GM21381 (cell line): ENCODE results near the gene RBFA.
"Not testable (repeated sequence)": the region's sequence is repeated elsewhere in the genome, so short reads cannot be mapped to it uniquely, and the experiment has no call there.

Source experiments
- ATAC-seq: cut with Tn5 transposase; IDR thresholded peaks from one replicate; pipeline ENCODE4 v1.9.1; 2021; ENCODE audit warnings: mild to moderate bottlenecking, moderate library complexity; ENCODE audit not compliant: unreplicated experiment

RBFA gene, protein sequence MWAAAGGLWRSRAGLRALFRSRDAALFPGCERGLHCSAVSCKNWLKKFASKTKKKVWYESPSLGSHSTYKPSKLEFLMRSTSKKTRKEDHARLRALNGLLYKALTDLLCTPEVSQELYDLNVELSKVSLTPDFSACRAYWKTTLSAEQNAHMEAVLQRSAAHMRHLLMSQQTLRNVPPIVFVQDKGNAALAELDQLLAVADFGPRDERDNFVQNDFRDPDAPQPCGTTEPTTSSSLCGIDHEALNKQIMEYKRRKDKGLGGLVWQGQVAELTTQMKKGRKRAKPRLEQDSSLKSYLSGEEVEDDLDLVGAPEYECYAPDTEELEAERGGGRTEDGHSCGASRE

DNA sequence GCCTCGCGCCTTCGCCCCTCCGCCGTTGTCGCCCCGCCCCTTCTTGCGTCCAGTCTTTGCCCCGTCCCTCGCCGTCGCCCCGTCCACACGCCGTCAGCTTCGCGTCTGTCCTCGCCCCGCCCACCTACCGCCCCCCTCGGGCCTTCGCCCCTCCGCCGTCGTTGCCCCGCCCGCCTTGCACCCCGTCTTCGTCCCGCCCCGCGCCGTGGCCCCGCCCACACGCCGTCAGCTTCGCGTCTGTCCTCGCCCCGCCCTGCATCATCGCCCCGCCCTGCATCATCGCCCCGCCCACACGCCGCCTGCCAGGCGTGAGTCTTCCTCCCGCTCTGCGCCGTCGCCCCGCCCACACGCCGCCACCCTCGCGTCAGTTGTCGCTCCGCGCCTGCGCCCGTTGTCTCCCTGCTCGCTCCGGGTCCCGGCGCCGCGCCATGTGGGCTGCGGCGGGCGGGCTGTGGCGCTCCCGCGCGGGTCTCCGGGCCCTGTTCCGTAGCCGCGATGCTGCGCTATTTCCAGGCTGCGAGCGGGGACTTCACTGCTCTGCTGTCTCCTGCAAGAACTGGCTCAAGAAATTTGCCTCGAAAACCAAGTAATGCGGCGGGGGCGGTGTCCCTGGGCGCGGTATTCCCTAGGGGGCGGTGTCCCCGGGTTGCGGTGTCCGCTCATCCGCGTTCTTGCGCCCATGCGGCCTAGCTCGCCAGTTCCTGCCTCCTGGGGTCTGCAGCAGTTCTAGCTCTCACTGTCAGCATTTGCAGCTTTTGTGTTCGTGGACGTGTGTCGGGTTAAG, at the start of gene RBFA:
RBFA (plus strand) TSS at position 367 of the 784 bp plus-strand sequence; CDS start at position 429, 62 bp downstream.
- ATAC-seq = peak; percentile 72

DNA sequence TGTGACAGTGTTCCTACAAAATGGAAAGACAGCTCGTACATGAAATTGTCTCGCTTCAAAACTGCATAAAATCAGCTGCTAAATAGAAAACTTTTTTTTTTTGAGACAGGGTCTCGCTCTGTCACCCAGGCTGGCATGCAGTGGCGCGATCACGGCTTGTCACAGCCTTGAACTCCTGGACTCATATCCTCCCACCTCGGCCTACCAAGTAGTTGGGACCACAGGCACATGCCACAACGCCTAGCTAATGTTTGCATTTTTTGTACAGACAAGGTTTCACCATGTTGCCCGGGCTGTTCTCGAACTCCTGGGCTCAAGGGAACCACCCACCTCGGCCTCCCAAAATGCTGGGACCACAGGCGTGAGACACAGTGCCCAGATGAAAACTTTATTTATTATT, 49.1 kb upstream of the RBFA start:
- ATAC-seq = no peak

DNA sequence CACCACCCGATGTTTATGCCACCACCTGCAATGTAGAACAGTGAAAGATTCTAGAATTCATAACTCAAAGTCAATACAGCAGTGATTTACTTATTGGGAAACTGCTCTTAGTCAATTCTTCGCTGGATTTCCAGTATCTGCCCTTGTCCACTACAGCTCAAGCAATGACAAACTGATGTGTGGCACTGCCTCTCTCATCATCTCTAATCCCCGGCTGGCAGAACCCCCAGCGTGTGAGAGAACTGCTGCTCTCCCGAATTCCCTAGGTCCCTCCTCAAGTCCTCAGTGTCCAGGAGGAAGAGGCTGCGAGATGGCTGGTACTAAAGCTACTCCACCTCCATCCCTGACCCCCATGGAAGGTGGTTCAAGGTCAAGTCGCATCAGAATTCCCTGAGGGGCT, 47.5 kb upstream of the RBFA start:
- ATAC-seq = no peak

DNA sequence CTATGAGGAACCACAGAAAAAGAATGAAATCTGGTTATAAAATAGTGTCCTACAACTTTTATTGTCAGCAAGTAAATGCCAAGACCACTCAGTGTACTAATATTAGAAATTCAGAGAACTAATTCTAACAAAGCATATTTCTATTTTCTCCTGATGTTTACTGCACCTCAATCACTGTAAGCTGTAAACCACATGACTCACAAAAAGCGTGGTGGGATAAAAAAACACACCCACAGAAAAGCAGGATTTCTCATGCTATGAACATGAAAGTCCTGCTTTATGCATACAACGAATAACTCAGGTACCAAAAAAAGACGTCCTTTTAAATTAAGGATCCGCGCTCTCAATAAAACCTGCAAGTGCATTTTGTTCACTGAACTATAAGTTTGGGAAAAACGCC, 46.7 kb upstream of the RBFA start:
- no peak for ATAC-seq

DNA sequence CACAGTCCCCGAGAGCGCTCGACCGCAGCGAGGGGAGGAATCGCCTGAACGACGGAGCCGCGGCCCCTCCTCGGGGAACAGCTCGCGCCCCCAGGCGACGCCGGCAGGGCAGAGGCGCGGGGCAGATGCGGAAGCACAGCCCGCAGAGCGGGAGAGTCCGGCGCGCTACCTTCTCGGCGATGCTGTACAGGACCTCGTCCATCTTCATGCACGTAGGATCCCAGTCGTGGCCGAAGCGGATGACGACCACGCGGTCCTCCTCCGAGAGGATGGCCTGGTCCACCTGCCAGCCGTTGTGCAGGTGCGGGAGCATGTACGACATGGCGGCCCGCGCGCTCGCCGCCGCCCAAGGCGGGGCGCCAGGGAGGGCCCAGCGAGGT, 46.2 kb upstream of the RBFA start:
- peak; percentile 60 for ATAC-seq

DNA sequence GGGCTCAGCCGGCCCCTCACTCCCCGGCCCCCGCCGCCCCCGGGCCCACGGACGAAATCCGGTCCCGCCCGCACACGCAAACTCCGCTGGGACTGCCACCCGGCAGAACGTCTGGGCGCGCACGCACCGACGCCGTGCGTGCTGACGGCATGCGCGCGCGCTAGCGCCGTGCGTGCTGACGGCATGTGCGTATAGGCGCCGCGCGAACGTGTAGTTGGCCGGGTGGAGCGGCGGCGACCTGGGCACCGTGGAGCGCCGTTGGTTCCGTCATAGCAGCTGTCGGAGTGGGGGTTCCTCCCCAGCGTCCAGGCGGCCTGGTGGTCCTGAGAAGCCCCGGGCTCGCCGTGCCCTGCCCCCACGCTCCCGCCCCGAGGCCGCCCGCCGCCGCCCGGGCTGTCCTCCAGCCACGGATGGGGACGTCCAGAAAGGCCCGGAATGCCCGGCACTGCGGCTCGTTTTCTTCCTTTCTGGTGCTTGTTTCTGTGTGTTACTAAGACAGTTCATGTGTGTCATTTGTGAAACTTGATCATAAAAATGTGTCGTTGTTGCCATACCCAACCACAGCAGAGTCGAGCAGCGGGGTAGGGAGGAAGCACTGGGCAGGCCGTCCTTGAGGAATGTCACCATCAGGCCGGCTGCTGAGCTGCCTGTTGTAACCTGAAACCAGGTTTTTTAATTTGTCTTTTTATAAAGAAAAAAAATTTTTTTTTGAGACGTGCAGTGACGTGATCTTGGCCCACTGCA, 45.6 kb upstream of the RBFA start, which contains the start of gene TXNL4A:
TXNL4A (minus strand) TSS at position 113 of the 744 bp plus-strand sequence. CDS start 171 bp downstream, outside the sequence.
- peak; percentile 98 for ATAC-seq

DNA sequence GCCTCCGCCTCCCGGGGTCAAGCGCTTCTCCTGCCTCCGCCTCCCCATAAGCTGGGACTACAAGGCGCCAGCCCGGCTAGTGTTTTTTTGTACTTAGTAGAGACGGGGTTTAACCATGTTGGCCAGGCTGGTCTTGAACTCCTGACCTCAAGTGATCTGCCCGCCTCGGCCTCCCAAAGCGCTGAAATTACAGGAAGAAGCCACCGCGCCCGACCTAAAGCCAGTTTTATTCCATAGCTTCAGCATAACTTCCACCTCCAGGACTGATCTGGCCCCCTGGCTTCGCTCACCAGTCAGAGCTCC, 45.1 kb upstream of the RBFA start:
- no peak for ATAC-seq

DNA sequence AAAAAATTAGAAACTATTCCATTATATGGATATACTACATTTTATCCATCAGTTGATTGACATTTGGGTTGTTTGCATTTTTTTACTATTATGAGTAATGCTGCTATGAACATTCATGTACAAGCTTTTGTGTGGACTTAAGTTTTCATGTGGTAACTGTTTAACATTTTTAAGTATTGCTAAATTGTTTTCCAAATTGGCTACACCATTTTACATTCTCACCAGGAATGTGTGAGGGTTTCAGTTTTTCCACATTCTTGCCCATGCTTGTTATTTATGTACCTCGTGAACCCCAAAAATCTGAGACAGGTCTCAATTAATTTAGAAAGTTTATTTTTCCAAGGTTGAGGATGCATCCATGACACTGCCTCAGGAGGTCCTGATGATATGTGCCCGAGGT, 42.7 kb upstream of the RBFA start:
- ATAC-seq = no peak

DNA sequence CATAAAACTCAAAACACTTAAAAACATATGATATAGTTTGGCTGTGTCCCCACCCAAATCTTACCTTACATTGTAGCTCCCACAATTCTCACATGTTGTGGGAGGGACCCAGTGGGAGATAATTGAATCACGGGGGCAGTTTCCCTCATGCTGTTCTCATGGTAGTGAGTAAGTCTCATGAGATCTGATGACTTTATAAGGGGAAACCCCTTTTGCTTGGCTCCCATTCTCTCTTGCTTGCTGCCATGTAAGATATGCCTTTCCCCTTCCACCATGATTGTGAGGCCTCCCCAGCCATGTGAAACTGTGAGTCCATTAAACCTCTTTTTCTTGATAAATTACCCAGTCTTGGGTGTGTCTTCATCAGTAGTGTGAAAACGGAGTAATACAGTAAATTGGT, 34.5 kb upstream of the RBFA start:
- ATAC-seq = not testable (repeated sequence)

DNA sequence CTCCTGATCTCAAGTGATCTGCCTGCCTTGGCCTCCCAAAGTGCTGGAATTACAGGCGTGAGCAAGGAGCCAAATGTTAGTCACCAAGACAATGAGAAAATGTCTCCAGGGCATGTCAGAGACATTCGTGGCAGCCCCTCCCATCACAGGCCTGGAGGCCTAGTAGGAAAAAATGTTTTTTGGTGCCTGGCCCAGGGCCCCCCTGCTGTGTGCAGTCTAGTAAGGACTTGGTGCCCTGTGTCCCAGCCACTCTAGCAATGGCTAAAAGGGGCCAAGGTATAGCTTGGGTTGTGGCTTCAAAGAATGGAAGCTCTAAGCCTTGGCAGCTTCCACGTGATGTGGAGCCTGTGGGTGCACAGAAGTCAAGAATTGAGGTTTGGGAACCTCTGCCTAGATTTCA, 33.4 kb upstream of the RBFA start:
- no peak for ATAC-seq

DNA sequence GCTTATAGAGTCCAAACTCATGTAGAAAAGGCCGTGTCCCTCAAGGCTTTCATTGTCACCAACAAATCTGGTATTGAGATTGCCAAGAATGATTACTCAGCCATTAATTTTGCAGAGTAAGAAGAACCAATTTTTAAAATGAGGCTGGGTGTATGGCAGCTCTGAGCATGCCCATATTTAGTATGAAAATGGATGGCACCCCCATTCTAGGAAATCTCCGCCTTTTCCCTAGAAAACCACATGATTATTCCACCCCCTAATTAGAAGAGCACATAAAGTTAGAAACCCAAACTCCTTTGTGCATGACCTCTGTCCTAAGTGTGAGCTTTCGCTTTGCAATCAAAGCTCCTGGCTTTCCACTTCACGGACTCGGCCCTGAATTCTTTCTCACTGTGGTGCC, 31.8 kb upstream of the RBFA start:
- no peak for ATAC-seq

DNA sequence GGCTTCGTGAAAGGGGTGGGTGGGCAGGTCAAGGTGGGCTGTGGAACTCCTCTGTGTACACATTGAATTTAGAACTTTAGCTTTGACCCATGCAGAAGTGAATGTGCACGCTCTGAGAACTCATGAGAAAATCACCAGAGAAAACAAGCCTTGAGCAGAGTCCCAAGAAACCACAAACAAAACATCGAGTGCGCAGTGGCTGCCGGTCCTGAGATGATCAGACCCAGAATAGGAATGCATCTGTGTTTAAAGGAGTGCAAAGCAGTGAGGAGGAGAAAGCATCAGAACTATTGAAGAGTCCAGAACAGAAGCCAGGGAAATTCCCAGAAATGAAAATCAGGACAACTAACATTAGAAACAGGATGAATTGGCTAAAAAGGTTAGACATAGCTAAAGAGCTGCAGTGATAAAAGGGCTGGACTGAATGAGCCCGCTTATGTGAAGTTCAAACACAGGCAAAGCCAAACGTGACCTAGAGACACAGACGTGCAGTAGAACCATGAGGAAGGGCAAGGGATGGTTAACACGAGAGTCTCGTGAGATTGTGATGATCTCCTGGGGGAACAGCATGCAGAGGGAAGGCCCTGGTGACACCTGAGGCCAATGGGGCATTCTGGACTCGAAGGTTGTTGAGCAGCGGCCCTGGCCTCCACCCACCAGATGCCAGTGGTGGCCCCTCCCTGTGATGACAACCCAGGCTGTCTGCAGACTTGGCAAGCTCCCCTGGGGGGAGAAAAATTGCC, 29.5 kb upstream of the RBFA start:
- ATAC-seq = no peak

DNA sequence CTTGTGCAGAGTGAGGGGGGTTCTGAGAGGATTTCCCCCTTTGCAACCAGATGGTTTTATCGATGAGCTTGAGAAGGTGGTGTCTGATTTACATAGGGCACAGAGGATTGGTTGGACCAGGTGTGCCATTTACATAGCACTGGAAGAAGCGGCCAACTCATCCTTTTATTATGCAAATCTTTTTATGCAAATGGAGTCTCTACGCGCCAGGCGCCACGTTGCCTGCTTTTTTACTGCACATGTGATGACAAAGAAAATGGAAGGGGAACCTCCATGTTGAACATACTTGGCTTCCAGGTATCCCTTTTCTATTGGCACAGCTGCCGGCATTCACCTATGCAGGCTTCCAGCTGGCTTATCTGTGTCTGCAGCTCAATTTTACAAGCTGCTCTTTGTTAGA, 27.5 kb upstream of the RBFA start:
- ATAC-seq = no peak

DNA sequence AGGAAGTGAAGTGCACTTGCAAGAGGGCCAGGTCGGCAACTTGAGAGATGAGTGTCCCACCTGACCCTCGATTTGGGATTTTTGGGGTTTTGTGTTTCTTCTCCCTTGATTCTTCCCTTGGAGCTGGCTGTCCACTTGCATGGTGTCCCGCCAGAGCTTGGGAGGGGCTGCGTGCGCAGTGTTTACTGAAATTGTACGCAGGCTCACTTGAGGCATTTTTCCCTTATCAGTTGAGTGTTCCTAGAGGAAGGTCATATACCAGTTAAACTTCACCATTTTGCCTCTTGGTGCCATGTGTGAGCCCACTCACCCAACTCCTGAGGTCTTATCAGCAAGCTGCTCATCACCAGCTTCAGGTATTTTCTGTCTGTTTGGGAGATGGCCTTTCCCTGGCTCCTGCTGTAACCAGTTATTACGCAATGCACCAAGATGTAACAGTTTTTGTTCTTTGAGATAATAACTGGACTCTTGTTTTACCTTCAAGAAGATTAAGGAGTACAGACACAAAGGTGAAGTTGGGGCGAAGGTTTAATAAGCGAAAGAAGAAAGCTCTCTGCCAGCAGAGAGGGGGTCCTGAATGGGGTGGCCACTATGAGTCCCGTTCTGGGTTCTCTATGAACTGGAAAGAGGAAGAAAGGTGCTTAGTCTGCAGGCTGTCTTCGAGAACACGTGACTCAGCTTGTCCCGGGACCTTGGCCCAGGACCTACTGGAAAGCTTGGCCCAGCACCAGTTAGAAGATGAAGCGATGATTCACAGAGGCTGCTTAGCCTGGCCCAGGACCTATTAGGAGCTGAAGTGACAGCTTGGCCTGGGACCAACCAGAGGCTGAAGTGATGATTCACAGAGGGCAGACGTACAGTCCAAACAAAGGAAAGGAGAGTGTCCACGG, 24.3 kb upstream of the RBFA start:
- no peak for ATAC-seq

DNA sequence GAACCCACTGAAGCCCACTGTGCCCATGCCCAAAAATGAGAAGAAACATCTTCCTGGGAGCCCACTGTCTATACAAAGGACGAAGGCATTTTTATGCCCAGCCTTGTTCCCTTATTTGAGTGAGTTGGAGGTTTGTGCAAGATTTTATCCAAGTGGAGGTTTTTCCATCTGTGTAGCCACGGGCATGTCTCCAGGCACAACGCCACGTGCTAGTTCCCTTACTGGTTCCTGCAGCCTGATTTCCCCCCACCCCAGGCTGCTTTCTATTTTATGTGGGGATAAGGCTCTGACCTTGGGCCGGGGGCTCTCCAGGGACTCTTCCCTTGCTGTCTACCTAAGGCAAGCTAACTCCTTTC, 23.7 kb upstream of the RBFA start:
- no peak for ATAC-seq

DNA sequence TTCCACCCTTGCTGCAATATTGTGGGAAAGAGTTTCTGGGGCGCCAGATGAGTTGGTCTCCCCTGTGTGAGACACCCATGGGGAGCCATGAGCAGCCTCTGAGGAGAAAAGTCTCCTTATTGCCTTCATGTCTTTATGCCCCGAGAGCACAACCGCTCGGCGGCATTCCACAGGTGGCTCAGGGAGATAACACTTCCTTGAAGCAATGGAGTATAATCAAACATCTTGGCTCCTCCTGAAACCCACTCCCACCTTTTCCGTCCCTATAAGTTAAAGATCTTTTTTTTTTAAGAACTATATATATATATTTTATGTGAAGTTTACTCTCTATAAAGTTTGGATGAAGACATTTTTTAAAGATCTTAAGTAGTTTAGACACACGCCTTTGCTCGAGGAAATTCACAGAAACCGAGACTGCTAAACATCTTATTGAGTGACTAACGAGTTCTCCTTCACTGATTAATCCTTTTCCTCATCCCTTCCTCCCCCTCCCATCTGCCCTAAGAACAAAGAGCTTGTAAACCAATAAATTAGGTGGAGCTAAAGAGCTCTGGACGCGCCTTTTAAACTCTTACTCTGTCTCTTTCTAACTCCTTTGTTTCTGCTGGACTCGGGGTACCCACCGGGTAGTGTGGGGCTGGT, 22.6 kb upstream of the RBFA start:
- ATAC-seq = not testable (repeated sequence)

DNA sequence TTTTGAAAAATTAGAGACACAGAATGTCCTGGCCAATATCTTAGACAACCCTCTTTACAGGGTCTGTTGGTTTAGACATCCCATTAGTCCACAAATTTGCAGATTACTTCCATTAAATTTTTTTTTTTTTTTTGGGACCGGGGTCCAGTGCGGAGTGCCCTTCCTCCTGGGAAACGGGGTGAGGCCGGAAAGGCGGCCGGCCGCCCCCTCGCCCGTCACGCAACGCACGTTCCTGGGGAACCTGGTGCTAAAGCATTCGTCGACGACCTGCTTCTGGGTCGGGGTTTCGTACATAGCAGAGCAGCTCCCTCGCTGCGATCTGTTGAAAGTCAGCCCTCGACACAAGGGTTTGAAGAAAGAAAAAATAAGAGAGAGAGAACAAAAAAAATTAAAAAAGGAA, 21.5 kb upstream of the RBFA start:
- no peak for ATAC-seq

DNA sequence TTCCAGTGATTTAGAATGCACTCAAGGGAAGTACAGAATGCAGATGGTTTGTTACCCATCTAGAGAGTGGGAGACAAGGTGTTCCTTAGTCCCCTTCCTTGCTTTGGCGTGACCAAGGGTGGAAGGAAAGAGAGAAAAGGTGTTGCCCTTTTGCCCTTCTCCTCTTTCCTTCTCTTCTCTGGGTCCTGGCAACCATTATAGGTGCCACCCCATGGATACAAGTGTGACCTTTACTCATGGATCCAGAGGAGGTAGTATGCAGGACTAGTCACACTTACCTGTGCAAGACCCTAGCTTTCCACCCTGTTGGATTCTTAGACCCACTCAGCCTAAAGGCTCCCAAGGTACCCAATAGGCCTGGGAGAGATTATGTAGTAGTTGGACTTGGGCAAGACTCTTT, 11.6 kb upstream of the RBFA start:
- ATAC-seq = no peak

DNA sequence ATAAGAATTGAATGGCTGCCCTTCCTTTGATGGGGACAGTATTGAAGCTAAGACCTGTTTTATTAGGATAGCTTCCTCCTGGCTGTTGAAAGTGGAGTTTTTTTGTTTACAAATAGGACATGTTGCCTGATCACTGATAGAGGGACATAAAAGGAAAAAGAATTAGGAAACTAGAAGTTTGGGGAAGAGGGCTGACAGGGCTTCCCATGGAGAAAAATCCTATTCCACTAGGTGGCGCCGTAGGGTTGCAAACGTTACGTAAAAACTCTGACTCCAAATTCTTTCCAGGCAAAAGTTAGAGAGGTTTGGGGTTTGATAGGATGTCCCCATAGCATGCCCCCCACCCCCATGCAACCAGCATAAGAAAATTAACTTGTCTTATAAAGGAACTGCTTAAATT, 11.1 kb upstream of the RBFA start:
- ATAC-seq = no peak

DNA sequence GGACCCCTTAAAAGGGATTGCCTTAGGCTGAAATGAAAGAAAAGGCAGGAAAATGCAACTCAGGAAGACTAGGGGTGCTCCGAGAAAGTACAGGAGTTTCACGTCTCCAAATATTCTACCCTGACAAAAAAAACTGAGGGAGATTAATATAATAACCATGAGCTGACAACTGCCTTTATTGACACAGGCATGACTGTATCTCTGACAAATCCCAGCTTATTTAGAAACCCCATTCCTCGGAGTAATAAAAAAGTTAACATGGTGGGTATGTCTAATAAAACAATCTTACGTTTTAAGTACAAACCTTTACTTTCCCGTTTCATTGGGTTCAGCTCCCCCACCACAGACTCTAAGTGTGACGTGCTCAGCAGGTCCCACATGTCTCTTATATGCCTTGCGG, 7.9 kb upstream of the RBFA start:
- no peak for ATAC-seq
